Hematopoietic multipotent progenitor cell treated with erythropoietin and hydrocortisone succinate and interleukin-3 and kit ligand, for 6 days (in vitro differentiated cells): ENCODE results near the gene PRAMEF8.
"Not testable (repeated sequence)": the region's sequence is repeated elsewhere in the genome, so short reads cannot be mapped to it uniquely, and the experiment has no call there.

ENCODE experiments used
- DNase-seq: peaks from one replicate; pipeline ENCODE4 v3.0.0-alpha.2; 2015

Gene PRAMEF8

GRCh38 chr1:13285037-13285436 is at the start of gene PRAMEF8:
Gene PRAMEF8 (minus strand): TSS chr1:13285137. CDS start chr1:13284091, 1,046 bp downstream.
- DNase-seq, result not testable (repeated sequence)

GRCh38 chr1:13315281-13315680 is 30.3 kb upstream of the PRAMEF8 start, which contains the start of gene PRAMEF15:
Gene PRAMEF15 (plus strand): TSS chr1:13315581. CDS start chr1:13318408, 2,827 bp downstream.
- not testable (repeated sequence) for DNase-seq

- DNase-seq, result not testable (repeated sequence)
These were observed 18.3 kb upstream of the PRAMEF8 start, which contains the start of gene PRAMEF33 for GRCh38 chr1:13303239-13303638. Gene PRAMEF33 (plus strand): TSS chr1:13303539. CDS start chr1:13305955, 2,416 bp downstream.

- not testable (repeated sequence) for DNase-seq
These were observed 17.3 kb upstream of the PRAMEF8 start for GRCh38 chr1:13302197-13302596.

- DNase-seq, result not testable (repeated sequence)
These were observed 13.8 kb upstream of the PRAMEF8 start for GRCh38 chr1:13298699-13299098.

- not testable (repeated sequence) for DNase-seq
These were observed 12.4 kb upstream of the PRAMEF8 start for GRCh38 chr1:13297216-13297931.

GRCh38 chr1:13289030-13289429 is 4.1 kb upstream of the PRAMEF8 start:
- DNase-seq, result not testable (repeated sequence)

- not testable (repeated sequence) for DNase-seq
These were observed 5.3 kb downstream of the PRAMEF8 start for GRCh38 chr1:13279617-13280016.

- DNase-seq, result not testable (repeated sequence)
These were observed 7.9 kb downstream of the PRAMEF8 start for GRCh38 chr1:13277016-13277415.

GRCh38 chr1:13265124-13265523 is 19.8 kb downstream of the PRAMEF8 start:
- DNase-seq, result not testable (repeated sequence)

- DNase-seq, result not testable (repeated sequence)
These were observed 31.0 kb downstream of the PRAMEF8 start, which contains the start of gene PRAMEF5 for GRCh38 chr1:13253898-13254297. Gene PRAMEF5 (plus strand): TSS chr1:13254198. CDS start chr1:13259269, 5,071 bp downstream.

GRCh38 chr1:13247122-13247521 is 37.8 kb downstream of the PRAMEF8 start:
- not testable (repeated sequence) for DNase-seq

- DNase-seq, result not testable (repeated sequence)
These were observed 38.4 kb downstream of the PRAMEF8 start for GRCh38 chr1:13246554-13246871.

- not testable (repeated sequence) for DNase-seq
These were observed 38.9 kb downstream of the PRAMEF8 start for GRCh38 chr1:13245841-13246553.

GRCh38 chr1:13243536-13244263 is 41.2 kb downstream of the PRAMEF8 start:
- DNase-seq, result not testable (repeated sequence)

- DNase-seq, result not testable (repeated sequence)
These were observed 45.3 kb downstream of the PRAMEF8 start for GRCh38 chr1:13239633-13240032.

- DNase-seq, result not testable (repeated sequence)
These were observed 47.4 kb downstream of the PRAMEF8 start for GRCh38 chr1:13237572-13237971.

- not testable (repeated sequence) for DNase-seq
These were observed 50.9 kb downstream of the PRAMEF8 start for GRCh38 chr1:13234057-13234456.

GRCh38 chr1:13232056-13232455 is 52.9 kb downstream of the PRAMEF8 start:
- DNase-seq, result not testable (repeated sequence)
